ENCODE data around the gene MORF4L1. TPM values are rescaled to one million over a fixed set of nuclear protein-coding genes. Genes with fewer than 3 reads are reported as not detected.
A peak's percentile ranks its signal among the peaks of the same experiment; 100 is the strongest.

MORF4L1 gene
- total RNA-seq, 1 donor from 2014 or later: 930 TPM

GRCh38 chr15:78850352-78850751 lies 22.3 kb upstream of the MORF4L1 start:
- Mint-ChIP-seq H3K4me1 (peaks cover 21% of the 10 kb centered on the region), H3K27me3 (ENCODE audit: insufficient read depth, low read depth) (peaks cover 2% of the 10 kb centered on the region), H3K36me3 (no peaks in the 10 kb centered on the region), H3K27ac (peak overlapping the region; percentile 78), H3K9me3 (peaks cover 11% of the 10 kb centered on the region), H3K4me3 (no peak overlapping the region)
- H3K4me1 ChIP-seq: peaks cover 12% of the 10 kb centered on the region
- peak overlapping the region; percentile 68 for H3K4me2 ChIP-seq
- no peaks in the 10 kb centered on the region for H3K27me3 ChIP-seq
- no peak overlapping the region for H3K27ac ChIP-seq
- no peaks in the 10 kb centered on the region for H3K36me3 ChIP-seq
- no peak overlapping the region for H3K4me3 ChIP-seq
- no peaks in the 10 kb centered on the region for H3K9me3 ChIP-seq (ENCODE audit: low read depth)
- DNase-seq (ENCODE audit: low spot score): no peak
- TF ChIP-seq CTCF (IDR thresholded peaks at IDR 0.05) (no peak), EZH2 (IDR thresholded peaks at IDR 0.05) (no peak), EZH2phosphoT487 (IDR thresholded peaks at IDR 0.05) (no peak)
- H4K20me1 ChIP-seq (ENCODE audit: low read depth): peaks cover 5% of the 10 kb centered on the region
- no peak overlapping the region for H3K9ac ChIP-seq
- no peaks in the 10 kb centered on the region for H3K79me2 ChIP-seq (ENCODE audit: low read depth)
- no peak overlapping the region for H2AFZ ChIP-seq (replicated peaks)
- H3F3A ChIP-seq (ENCODE audit: low read depth): peaks cover 14% of the 10 kb centered on the region

- Mint-ChIP-seq H3K27me3 (ENCODE audit: insufficient read depth, low read depth) (peaks cover 2% of the 10 kb centered on the region), H3K4me3 (peak overlapping the region; percentile 27)
- peak; percentile 74 for DNase-seq (ENCODE audit: low spot score)
Observed at GRCh38 chr15:78850941-78851755, 21.5 kb upstream of the MORF4L1 start.

GRCh38 chr15:78853500-78853899 lies 19.2 kb upstream of the MORF4L1 start:
- Histone ChIP-seq H3K4me3 (no peak overlapping the region), H3K9ac (no peak overlapping the region), H3K9me3 (ENCODE audit: low read depth) (no peaks in the 10 kb centered on the region), H3F3A (ENCODE audit: low read depth) (peaks cover 14% of the 10 kb centered on the region), H3K79me2 (ENCODE audit: low read depth) (no peaks in the 10 kb centered on the region), H3K4me2 (no peak overlapping the region), H2AFZ (replicated peaks) (no peak overlapping the region), H3K4me1 (peaks cover 12% of the 10 kb centered on the region), H4K20me1 (ENCODE audit: low read depth) (peaks cover 5% of the 10 kb centered on the region), H3K36me3 (no peaks in the 10 kb centered on the region), H3K27me3 (no peaks in the 10 kb centered on the region), H3K27ac (no peak overlapping the region)
- TF ChIP-seq EZH2phosphoT487 (IDR thresholded peaks at IDR 0.05) (no peak), CTCF (IDR thresholded peaks at IDR 0.05) (no peak), EZH2 (IDR thresholded peaks at IDR 0.05) (no peak)
- peaks cover 2% of the 10 kb centered on the region for H3K27me3 Mint-ChIP-seq (ENCODE audit: insufficient read depth, low read depth)
- no peak for DNase-seq (ENCODE audit: low spot score)
- H3K36me3 Mint-ChIP-seq: no peaks in the 10 kb centered on the region
- peaks cover 3% of the 10 kb centered on the region for H3K9me3 Mint-ChIP-seq
- H3K4me3 Mint-ChIP-seq: no peak overlapping the region
- peaks cover 15% of the 10 kb centered on the region for H3K4me1 Mint-ChIP-seq
- no peak overlapping the region for H3K27ac Mint-ChIP-seq

More at GRCh38 chr15:78850941-78851755, 21.5 kb upstream of the MORF4L1 start:
- H3K4me1 ChIP-seq: peaks cover 12% of the 10 kb centered on the region
- peaks cover 5% of the 10 kb centered on the region for H4K20me1 ChIP-seq (ENCODE audit: low read depth)
- H3K27me3 ChIP-seq: no peaks in the 10 kb centered on the region
- H3K36me3 ChIP-seq: no peaks in the 10 kb centered on the region
- H3K9me3 ChIP-seq (ENCODE audit: low read depth): no peaks in the 10 kb centered on the region
- no peaks in the 10 kb centered on the region for H3K36me3 Mint-ChIP-seq
- no peak overlapping the region for H3K9ac ChIP-seq
- H3K4me1 Mint-ChIP-seq: peaks cover 21% of the 10 kb centered on the region
- no peak overlapping the region for H3K27ac ChIP-seq
- TF ChIP-seq CTCF (IDR thresholded peaks at IDR 0.05): no peak
- no peak for TF ChIP-seq EZH2phosphoT487 (IDR thresholded peaks at IDR 0.05)
- no peak for TF ChIP-seq EZH2 (IDR thresholded peaks at IDR 0.05)
- H3K4me3 ChIP-seq: no peak overlapping the region
- no peak overlapping the region for H2AFZ ChIP-seq (replicated peaks)
- H3K79me2 ChIP-seq (ENCODE audit: low read depth): no peaks in the 10 kb centered on the region
- H3F3A ChIP-seq (ENCODE audit: low read depth): peaks cover 14% of the 10 kb centered on the region
- peak overlapping the region; percentile 78 for H3K27ac Mint-ChIP-seq
- H3K4me2 ChIP-seq: peak overlapping the region; percentile 68
- H3K9me3 Mint-ChIP-seq: peaks cover 9% of the 10 kb centered on the region
